Measurements from ENCODE around the gene C20orf204.

Gene C20orf204

GRCh38 chr20:64027981-64028685 is 7.8 kb upstream of the C20orf204 start:
- no peak for DNase-seq

DNA sequence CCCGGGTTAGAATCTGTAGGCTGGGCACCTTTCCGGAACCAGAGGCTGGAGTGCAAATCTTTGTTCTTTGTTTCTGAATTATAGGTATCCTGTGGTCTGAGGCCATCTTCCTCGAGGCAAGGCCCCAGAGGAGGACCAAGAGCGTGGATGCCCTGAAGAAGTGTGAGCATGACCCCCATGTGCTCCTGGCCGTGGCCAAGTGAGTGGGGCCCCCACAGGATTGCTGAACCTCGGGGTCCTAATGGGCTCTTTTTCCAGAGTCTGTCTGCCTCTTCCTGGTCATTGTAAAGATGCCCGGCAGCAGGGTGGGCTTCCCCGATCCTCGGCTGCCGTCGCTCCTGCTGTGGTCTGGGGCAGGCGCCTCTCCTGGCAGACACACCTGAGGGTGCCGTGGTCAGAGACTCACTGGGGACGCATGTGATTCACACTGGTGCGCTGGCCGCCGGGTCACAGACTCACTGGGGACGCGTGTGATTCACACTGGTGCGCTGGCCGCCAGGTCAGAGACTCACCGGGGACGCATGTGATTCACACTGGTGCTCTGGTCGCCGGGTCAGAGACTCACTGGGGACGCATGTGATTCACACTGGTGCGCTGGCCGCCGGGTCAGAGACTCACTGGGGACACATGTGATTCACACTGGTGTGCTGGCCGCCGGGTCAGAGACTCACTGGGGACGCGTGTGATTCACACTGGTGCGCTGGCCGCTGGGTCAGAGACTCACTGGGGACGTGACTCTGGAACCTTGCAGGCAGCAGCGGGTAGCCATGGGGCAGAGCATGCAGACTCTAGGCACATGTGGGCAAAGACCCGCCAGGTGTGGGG is 6.5 kb upstream of the C20orf204 start:
- DNase-seq, result no peak

DNA sequence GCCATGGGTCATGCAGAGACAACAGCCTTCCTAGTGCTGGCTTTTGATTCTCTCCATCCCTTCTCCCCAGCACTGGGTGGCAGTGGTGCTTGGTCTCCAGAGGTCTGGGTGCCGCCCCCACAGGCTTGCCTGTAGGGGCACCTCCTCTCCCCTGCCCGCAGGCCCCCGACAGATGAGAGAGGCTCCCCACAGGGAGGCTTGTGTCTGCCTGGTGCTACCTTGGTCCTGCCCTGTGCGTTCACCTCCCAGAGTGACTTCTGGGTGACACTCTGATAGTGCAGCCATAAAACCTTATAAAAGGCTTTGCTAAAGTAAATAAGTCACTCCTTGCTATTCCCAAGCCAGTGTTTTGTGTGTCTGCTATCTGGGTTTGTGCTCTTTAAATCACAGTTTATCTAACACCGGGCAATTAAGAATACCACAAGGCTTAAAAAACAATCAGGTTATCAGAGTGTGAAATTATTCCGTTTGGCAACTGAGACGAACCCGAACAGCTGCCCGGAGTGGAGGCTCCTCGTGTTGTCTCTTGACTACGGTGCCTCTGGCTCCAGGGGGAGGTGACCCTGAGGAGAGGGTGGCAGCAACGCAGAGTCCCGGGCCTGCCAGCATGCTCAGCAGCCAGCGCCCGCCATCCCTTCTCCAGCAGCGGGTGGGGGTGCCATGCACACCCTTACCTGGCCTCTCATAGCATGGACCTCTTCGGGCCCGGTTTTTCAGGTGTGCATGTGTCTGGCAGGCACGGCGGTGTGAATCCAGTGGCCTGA is 5.4 kb upstream of the C20orf204 start:
- DNase-seq, result no peak

DNA sequence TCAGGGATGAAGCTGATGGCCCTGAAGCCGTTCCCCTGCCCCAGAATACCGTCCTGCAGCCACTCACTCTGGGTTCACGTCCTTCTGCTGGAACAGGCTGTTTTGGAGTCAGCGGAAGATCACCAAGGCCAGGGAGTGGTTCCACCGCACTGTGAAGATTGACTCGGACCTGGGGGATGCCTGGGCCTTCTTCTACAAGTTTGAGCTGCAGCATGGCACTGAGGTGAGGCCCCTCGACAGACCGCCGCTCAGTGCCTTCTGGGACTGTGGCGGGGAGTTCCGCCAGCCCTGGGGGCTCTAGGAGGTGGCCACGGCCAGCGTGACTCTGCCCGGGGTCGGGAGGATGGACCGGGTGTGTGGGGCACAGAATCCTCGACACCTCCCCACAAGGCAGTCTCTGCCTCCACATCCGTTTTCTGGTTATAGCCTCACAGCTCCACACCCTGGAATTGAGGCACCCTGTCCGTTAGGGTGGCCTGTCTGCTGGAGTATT is 4.1 kb upstream of the C20orf204 start:
- no peak for DNase-seq

DNA sequence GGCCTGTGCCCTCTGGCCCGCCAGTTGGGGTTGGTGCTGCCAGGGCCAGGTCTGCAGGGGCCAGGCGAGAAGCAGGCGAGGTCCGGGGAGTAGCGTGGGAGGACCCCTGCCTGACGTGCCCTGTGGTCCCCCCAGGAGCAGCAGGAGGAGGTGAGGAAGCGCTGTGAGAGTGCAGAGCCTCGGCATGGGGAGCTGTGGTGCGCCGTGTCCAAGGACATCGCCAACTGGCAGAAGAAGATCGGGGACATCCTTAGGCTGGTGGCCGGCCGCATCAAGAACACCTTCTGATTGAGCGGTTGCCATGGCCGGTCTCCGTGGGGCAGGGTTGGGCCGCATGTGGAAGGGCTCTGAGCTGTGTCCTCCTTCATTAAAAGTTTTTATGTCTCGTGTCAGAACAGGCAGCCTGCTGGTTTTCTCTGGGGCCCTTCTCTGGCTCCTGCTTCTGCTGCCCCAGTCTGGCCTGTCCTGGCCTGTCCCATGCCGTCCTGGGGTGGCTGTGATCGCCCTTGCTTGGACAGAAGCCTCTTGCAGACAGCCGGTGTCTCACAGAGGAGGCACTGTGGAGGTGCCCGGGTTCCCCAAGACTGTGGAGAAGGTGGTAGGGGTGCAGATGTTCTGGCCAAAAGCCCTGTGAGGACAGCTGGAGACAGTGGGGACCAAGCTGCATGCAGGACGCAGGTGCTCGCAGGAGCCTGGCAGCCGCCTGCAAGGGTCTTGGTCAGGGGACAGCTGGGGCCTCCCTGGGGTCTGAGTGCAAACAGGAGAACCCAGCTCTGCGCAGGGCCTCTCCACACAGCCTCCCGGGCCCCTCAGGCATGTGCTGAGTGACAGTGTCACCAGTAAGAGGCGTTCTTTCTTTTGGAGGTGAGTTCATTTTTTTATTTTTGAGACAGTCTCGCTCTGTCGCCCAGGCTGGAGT is 3.0 kb upstream of the C20orf204 start:
- no peak for DNase-seq

DNA sequence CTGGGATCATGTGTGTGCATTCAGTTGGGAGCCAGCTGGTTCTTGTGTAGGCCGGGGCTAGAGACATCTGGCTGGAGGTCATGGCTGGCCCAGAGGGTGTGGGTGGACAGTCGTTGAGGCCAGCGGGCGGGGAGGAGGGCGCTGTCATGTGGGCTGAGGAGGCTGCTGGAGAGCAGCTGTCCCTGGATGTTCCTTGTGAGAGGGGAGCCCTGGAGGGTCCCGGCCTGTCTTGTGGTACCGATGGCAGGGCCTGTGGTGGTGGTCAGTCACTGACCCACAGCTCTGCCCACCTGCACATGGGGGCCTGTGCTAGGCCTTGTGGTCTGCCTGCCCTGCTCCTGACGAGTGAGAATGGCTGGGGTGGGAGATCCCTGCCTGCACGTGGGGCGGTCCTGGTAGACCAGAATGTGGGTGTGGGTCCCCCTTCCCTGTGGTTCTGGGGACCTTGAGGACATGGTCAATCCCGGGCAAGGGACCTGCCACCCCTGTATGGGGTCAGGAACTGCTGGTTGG is 1.9 kb upstream of the C20orf204 start:
- DNase-seq, result no peak

DNA sequence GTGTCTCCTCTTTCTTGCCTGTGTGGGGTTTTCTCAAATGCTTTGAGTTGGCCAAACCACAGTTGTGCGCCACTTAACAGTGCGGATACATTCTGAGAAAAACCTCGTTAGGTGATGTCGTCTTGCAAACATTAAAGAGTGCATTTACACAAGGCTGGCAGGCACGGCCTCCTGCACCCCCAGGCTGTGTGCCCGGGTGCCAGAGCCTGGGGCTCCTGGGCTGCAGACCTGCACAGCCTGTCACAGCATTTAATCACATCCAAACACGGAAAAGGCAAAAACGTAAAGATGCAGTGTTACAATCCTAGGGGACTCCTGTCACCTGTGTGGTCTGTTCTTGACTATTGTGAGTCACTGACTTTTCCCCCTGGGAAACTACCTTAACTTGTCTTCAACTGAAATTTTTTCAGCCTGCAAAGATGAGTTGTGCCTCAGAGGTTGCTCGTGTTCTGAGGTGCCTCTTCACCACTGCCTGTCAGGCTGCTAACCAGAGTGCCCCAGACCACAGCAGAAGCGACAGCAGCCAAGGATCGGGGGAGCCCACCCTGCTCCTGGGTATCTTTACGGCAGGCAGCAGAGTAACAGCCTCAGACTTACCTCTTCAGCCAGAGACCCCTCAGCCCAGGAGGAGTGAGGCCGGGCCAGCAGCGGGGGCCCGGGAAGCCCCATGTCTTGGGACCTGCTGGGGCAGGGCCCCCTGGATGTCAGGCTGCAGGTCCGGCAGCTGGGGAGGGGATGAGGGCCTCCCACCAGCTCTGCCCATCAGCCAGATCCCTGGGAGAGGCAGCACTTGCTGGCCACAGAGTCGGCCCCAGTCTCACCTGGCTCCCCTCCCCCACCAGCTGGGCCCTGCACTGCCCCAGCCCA is 683 bp upstream of the C20orf204 start:
- no peak for DNase-seq

DNA sequence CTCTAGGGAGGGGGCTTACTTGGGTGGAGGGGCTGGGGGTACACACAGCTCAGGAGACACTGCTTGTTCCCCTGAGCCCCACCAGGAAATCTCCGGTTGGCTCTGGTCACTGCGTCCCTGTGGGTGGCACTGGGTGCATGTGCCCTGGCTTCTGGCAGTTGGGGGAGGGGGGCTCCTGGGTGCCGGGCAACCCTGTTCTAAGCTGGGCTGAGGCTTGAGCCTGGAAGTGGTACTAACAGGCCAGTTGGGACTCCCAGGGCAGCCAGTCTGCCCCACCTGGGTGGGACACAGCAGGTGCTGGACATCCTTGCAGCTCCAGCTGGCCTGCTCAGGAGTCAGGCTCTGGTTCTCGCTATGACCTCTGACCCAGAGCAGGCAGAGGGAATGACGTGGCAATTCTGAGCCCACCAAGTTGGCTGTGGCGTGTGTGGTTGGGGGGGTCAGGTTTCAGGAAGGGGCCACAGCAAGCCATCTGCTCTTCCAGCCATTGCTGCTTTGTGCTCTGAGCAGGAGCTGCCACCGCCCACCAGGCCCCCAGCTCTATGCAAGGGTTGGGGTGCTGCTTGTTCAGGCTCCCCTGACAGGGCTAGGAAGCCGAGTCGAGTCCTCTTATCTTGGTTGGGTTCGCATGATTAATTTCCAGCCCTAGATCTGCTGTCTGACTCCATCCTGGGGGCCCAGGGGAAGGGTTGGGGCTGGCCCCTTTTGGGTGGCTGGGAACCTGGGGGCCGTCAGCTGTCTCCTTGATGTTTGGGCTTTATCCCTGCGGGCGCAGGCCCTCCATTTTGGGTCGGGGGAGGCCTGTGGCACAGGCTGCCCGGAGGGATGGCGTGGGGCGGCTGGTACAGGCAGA is 590 bp downstream of the C20orf204 start:
- DNase-seq, result no peak

DNA sequence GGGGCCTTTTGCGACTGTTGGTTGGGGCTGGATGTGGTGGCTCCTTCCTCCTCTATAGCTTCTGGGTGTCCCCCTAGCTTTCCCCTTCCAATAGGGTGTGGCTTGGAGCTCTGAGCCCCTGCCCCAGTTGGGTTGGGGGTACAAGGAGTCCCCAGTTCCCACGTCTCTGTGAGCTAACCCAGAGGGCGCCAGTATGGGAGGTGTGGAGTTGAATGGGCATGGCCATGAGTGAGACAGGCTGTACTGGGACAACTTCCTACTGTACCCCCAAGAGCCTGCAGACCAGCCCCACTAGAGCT is 1.2 kb downstream of the C20orf204 start:
- DNase-seq, result no peak

DNA sequence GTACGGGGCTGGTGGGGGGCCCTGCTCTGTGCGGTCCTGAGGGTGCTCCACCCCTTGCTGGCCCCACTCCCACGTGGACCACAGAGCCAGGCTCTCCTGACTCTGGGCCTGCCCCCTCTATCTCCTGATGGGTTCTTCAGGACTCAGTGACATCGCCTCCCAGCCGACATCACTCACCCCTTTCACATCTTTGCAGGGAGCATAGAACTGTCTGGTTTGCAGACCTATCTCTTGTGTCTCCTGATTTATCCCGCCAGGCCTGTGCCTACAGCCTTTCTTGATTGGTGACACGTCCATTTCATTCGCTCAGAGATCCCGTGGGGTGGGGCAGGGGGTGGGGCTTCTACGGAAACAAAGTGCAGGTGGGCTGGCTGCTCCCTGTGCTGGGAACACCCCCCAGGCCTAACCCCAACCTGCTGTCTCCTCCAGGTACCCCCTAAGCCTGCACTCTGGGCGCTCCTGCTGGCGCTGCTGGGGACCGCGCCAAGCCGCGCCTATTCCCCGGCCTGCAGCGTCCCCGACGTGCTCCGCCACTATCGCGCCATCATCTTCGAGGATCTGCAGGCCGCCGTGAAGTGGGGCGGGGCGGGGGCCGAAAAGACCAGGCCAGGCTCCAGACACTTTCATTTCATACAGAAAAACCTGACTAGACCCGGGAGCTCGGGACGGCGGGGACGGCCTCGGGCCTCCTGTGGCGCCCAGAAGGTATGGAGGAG is 1.7 kb downstream of the C20orf204 start:
- no peak for DNase-seq

GRCh38 chr20:64038224-64038564 is 2.2 kb downstream of the C20orf204 start:
- DNase-seq, result no peak

- DNase-seq, result peak; percentile 54 to 81
Measured at GRCh38 chr20:64038565-64039292, 2.7 kb downstream of the C20orf204 start.

DNA sequence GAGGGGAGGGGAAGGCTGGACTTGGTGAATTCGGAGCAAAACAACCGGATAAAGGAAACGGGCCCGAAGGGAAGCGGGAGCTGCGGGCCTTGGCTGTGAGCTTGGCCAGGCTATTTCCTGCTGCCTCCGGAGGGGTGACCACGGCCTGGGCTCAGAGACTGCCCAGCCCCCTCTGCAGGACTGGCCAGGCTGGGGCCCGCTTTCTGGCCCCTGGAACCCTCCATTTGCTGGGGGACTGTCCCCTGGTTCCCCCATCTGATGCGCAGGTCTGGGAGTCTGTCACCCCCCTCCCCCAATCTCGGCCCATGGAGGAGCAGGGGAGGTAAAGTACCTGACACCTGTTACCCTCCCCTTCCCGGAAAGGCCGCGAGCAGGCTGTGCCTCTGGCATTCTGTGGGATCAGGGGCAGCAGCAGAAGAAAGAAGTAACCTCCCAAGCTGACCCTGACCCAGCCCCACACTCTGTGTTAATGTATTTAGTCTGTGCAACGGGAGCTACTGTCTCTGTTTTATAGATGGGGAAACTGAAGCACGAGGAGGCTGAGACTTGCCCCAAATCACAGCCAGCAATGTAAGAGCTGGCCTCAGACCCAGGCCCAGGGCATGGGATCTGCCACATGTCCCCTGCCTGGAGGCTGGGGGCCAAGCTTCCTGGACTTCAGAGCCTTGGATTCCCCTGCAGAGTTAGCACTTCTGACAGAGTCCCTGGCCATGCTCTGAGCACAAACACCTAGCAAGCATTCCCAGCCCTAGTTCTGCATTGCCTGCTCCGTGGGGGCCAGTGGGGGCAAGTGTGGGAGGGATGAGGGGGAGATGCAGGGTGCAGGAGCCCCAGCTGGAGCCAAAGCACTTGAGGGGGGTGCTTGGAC is 3.5 kb downstream of the C20orf204 start:
- DNase-seq, result no peak

GRCh38 chr20:64040231-64041039 is 4.5 kb downstream of the C20orf204 start:
- DNase-seq, result no peak

GRCh38 chr20:64041040-64041780 is 5.2 kb downstream of the C20orf204 start:
- peak; percentile 85 to 93 for DNase-seq

DNA sequence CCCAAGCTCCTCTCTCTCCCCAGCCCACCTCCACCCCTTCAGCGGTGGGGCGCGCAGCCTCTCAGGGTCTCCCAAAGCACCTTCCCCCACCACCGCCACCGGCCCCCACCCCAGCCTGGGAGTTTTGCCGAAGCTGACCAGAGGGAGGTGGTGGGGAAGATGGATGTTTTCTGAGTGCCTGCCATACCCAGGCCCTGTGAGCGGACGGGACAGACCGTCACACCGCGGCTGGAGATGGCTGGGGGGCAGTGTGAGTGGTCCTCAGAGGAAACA is 5.7 kb downstream of the C20orf204 start:
- DNase-seq, result no peak
